RKO (cell line): Measurements from ENCODE around the gene LYRM4.
A peak's percentile ranks its signal among the peaks of the same experiment; 100 is the strongest.

Experiments
- DNase-seq: peaks from one replicate; pipeline ENCODE4 v3.0.0-alpha.2; 2016; ENCODE audit warnings: low spot score

The LYRM4 gene

GRCh38 chr6:5205877-5206850 lies 54.6 kb downstream of the LYRM4 start:
- no peak for DNase-seq

GRCh38 chr6:5205035-5205507 lies 55.7 kb downstream of the LYRM4 start:
- DNase-seq: no peak

- DNase-seq: no peak
These were observed 56.4 kb downstream of the LYRM4 start for GRCh38 chr6:5204376-5204775.

- DNase-seq: no peak
These were observed 57.2 kb downstream of the LYRM4 start for GRCh38 chr6:5203546-5203945.

- DNase-seq: no peak
These were observed 57.8 kb downstream of the LYRM4 start for GRCh38 chr6:5202941-5203340.

GRCh38 chr6:5202206-5202605 lies 58.5 kb downstream of the LYRM4 start:
- DNase-seq: no peak

- no peak for DNase-seq
These were observed 59.5 kb downstream of the LYRM4 start for GRCh38 chr6:5201271-5201670.

- DNase-seq: no peak
These were observed 61.0 kb downstream of the LYRM4 start for GRCh38 chr6:5199702-5200101.

- no peak for DNase-seq
These were observed 61.5 kb downstream of the LYRM4 start for GRCh38 chr6:5199283-5199682.

GRCh38 chr6:5197084-5197483 lies 63.7 kb downstream of the LYRM4 start:
- DNase-seq: no peak

- DNase-seq: no peak
These were observed 68.5 kb downstream of the LYRM4 start for GRCh38 chr6:5192135-5192794.

- no peak for DNase-seq
These were observed 69.0 kb downstream of the LYRM4 start for GRCh38 chr6:5191722-5192121.

- DNase-seq: no peak
These were observed 69.5 kb downstream of the LYRM4 start for GRCh38 chr6:5191222-5191621.

GRCh38 chr6:5190507-5190906 lies 70.2 kb downstream of the LYRM4 start:
- DNase-seq: peak; percentile 66

GRCh38 chr6:5188646-5189045 lies 72.1 kb downstream of the LYRM4 start:
- DNase-seq: no peak

- no peak for DNase-seq
These were observed 75.9 kb downstream of the LYRM4 start for GRCh38 chr6:5184878-5185277.

- DNase-seq: peak; percentile 5
These were observed 76.5 kb downstream of the LYRM4 start for GRCh38 chr6:5184218-5184617.

GRCh38 chr6:5181510-5182317 lies 79.0 kb downstream of the LYRM4 start:
- no peak for DNase-seq

GRCh38 chr6:5180636-5181035 lies 80.1 kb downstream of the LYRM4 start:
- DNase-seq: no peak

- no peak for DNase-seq
These were observed 80.8 kb downstream of the LYRM4 start for GRCh38 chr6:5179917-5180316.

GRCh38 chr6:5178806-5179205 lies 81.9 kb downstream of the LYRM4 start:
- no peak for DNase-seq

- DNase-seq: no peak
These were observed 85.1 kb downstream of the LYRM4 start for GRCh38 chr6:5175635-5176034.
